ENCODE measurements around the gene P3H4. TPM values are rescaled to one million over a fixed set of nuclear protein-coding genes. Genes with fewer than 3 reads are reported as not detected.
"Not testable (repeated sequence)": the region's sequence is repeated elsewhere in the genome, so short reads cannot be mapped to it uniquely, and the experiment has no call there.

The P3H4 gene, protein sequence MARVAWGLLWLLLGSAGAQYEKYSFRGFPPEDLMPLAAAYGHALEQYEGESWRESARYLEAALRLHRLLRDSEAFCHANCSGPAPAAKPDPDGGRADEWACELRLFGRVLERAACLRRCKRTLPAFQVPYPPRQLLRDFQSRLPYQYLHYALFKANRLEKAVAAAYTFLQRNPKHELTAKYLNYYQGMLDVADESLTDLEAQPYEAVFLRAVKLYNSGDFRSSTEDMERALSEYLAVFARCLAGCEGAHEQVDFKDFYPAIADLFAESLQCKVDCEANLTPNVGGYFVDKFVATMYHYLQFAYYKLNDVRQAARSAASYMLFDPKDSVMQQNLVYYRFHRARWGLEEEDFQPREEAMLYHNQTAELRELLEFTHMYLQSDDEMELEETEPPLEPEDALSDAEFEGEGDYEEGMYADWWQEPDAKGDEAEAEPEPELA
- 66.5 and 123 TPM in 2 replicates for total RNA-seq (2014; rRNA removed; shearing (Covaris generic); ENCODE audit: low replicate concordance)

DNA sequence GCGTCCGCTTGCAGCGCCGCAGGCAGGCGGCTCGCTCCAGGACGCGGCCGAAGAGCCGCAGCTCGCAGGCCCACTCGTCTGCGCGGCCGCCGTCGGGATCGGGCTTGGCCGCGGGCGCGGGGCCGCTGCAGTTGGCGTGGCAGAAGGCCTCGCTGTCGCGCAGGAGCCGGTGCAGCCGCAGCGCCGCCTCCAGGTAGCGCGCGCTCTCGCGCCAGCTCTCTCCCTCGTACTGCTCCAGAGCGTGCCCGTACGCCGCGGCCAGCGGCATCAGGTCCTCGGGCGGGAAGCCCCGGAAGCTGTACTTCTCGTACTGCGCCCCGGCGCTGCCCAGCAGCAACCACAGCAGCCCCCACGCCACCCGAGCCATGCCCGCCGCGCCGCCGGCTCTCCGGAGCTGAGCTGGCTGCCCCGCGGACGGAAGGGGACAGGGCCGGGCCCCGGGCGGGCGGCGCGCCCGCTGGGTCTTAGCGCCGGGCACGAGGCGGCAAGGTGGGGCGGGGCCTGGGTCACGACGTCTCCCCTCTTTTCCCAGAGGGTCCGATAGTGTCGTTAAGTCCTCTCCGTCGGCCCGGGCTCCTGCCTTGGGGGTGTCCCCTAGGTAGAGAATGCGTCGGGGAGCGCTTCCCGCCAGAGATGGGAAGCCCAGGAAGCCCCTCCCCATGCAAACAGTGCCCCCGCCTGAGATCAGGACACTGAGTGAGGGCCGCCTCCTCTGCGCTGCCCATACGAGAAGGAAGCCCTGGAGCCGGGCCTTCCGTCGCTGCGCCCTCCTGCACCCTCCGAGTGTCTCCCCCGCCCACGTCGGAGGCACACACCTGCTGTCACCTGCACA is at the start of gene P3H4:
Gene P3H4 (minus strand): TSS at position 401 of the 832 bp plus-strand sequence. CDS start 34 bp downstream, at position 367.
- no peaks in the 10 kb centered on the region for H3K27me3 ChIP-seq
- no peaks in the 10 kb centered on the region for H3K9me3 ChIP-seq
- peak; percentile 86 for DNase-seq
- peak within 1 kb of the TSS; percentile 97 for H3K4me3 ChIP-seq
- H3K36me3 ChIP-seq: peaks cover 67% of the 10 kb centered on the region

DNA sequence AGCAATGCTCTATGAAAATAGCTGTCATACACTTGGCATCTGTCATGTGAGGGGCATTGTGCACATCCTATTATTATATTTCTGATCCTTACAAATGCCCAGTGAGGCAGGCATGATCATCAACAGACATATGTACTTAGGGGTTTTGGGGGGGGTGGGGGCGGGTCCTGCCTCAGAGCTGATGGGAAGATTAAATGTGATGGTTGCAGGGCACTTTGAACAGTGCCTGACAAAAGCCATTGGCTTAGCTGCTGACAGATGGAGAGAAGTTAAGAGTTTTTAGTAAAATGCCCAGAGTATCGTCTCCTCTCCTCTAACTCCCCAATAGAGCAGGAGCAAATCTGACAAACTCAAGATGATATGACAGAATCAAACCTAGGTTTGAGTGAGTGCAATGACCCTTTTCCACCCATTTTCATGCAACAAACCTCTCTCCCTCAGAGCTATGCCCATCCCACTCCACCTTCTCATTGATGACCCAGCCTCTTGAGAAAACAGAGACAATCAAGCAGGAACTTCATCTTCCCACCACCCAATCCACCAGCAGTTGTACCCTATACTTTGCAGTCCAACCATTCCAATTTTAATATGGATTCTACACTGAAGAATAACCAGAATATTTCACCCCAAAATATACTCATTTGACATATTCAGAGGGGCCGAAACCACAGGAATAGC is 48.6 kb upstream of the P3H4 start:
- Histone ChIP-seq H3K27me3 (no peaks in the 10 kb centered on the region), H3K36me3 (no peaks in the 10 kb centered on the region; the same call in 1 of the 2 replicates), H3K4me3 (no peak overlapping the region), H3K9me3 (no peaks in the 10 kb centered on the region)
- DNase-seq: no peak

DNA sequence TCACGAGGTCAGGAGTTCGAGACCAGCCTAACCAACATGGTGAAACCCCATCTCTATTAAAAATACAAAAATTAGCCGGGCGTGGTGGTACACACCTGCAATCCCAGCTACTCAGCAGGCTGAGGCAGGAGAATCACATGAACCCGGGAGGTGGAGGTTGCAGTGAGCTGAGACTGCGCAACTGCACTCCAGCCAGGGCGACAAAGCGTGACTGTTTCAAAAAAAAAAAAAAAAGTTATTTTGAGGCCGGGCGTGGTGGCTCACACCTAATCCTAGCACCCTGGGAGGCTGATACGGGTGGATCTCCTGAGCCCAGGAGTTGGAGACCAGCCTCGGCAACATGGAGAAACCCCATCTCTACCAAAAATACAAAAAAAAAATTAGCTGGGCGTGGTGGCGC is 39.6 kb upstream of the P3H4 start:
- H3K27me3 ChIP-seq, H3K9me3 ChIP-seq, DNase-seq, H3K4me3 ChIP-seq: not testable (repeated sequence)
- peaks cover 38% of the 10 kb centered on the region for H3K36me3 ChIP-seq

DNA sequence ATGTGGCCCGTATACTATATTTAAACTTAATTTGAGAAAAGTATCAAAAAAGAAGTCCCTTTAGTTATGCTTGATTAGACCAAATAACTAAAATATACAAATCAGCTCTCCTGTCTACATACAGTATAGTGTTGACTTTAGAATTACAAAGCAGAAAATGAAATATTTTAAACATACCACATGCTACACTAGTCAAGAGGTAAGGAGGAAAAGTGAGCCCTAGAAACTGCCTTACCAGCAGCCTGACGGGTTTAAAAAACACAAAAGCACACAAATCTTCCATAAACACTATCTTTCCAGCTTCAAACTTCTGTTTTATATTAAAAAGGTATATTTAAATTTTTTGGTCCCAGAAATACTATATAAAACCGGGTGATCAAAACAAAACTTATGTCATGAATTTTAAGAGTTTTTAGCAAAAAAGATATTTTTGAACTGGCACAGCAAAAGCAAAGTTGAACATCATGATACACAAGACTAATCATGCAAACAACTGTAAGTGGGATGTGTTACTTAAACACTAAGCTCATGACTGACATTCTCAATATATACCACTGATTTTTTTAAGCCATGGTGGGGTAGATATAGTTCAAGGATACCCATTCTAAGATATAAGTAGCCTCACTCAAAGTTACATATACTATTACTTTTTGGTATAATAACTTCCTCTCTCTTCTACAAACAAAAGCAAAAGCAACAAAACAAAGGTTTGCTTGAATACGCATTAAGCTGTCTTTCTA is 37.7 kb upstream of the P3H4 start:
- peaks cover 30% of the 10 kb centered on the region for H3K36me3 ChIP-seq
- no peak for DNase-seq
- no peaks in the 10 kb centered on the region for H3K9me3 ChIP-seq
- no peaks in the 10 kb centered on the region for H3K27me3 ChIP-seq
- no peak overlapping the region for H3K4me3 ChIP-seq

DNA sequence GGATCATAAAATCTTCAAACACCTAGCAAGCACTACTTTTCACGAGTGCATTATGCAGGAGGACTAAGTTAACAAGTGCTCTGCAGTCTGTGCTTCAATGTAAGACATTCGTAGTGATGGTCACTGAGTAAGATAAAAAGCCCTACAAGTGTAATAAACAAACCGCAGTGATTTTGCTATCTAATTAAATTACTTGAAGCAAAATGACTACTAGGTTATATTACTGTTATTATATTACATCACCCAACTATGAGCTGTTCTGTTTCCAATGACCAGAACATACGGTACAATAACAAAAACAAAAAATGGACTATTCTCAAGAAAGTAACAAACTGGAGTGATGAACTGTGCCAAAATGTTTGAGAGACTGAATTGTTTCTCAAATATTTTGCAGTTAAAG is 37.0 kb upstream of the P3H4 start:
- Histone ChIP-seq H3K9me3 (no peaks in the 10 kb centered on the region), H3K27me3 (no peaks in the 10 kb centered on the region), H3K4me3 (no peak overlapping the region), H3K36me3 (peaks cover 24% of the 10 kb centered on the region)
- no peak for DNase-seq

DNA sequence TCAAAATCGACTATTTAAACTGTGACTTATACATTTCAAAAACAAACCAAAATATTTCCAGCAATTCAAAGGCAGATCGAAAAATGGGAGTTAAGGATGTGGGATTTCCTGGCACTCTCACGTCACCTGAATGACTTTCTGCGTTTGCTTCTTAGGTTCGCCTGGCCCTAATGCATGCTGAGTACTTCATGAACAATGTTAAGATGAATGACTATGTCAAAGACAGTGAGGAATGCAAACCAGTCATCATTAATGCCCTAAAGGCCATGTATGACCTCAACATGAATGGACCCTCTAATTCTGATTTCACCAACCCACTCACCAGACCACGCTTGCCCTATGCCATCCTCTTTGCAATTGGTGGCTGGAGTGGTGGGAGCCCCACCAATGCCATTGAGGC is 33.2 kb upstream of the P3H4 start:
- H3K9me3 ChIP-seq: no peaks in the 10 kb centered on the region
- no peak overlapping the region for H3K4me3 ChIP-seq
- DNase-seq: no peak
- no peaks in the 10 kb centered on the region for H3K27me3 ChIP-seq
- H3K36me3 ChIP-seq: peaks cover 3% of the 10 kb centered on the region

DNA sequence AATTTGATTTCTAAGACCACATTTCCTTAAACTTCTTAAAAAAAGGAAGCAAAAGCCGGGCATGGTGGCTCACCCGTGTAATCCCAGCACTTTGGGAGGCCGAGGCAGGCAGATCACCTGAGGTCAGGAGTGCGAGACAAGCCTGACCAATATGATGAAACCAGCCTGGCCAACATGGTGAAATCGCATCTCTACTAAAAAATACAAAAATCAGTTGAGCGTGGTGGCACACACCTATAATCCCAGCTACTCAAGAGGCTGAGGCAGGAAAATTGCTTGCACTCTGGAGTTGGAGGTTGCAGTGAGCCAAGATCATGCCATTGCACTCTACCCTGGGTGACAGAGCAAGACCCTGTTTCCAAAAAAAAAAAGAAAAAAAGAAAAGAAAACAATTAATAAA is 29.0 kb upstream of the P3H4 start:
- H3K9me3 ChIP-seq: not testable (repeated sequence)

DNA sequence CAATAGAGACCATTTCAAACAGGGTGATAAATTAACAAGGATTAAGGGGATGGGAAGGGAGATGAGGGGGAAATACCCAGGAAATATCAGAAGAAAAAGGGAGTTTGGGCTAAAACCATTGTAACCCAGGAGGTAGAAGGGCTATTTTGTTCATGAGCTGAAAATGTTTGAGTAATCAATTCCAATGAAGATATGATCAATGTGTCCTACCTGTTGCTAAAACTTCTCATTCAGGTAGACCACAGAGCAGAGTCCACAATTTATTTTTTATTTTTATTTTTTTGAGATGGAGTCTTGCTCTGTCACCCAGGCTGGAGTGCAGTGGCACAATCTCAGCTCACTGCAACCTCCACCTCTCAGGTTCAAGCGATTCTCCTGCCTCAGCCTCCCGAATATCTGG is 27.7 kb upstream of the P3H4 start:
- not testable (repeated sequence) for H3K36me3 ChIP-seq, DNase-seq, H3K27me3 ChIP-seq, H3K4me3 ChIP-seq, H3K9me3 ChIP-seq

More for the DNA sequence above, 29.0 kb upstream of the P3H4 start:
- H3K36me3 ChIP-seq, H3K4me3 ChIP-seq, H3K27me3 ChIP-seq, DNase-seq: not testable (repeated sequence)

DNA sequence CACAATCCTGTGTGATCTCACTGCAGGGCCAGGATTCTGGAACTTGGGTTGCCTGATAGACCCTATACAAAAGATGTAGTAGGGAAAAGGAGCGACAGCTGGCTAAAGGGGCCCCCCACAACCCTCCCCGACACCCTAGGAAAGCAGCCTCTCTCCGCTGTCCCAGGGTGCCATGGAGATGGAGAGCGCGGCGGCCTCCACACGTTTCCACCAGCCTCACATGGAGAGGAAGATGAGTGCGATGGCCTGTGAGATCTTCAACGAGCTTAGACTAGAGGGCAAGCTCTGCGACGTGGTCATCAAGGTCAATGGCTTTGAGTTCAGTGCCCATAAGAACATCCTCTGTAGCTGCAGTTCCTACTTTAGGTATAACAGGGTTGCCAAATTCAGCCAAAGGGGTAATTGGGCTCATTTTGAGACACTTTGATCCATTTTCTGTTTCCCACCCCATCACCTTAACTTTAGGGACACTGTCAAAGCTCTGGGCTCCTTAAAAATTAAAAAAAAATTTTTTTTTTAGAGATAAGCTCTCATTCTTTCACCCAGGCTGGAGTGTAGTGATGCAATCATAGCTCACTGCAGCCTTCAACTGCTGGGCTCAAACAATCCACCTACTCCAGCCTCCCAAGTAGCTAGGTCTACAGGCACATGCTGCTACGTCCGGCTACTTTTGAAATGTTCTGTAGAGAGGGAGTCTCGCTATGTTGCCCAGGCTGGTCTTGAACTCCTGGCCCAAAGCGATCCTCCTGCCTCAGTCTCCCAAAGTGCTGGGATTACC is 26.2 kb upstream of the P3H4 start, which contains the start of gene KLHL10:
Gene KLHL10 (plus strand): TSS at position 65 of the 778 bp plus-strand sequence. CDS start 108 bp downstream, at position 173.
- peak within 1 kb of the TSS; percentile 79 for H3K4me3 ChIP-seq
- H3K9me3 ChIP-seq: no peaks in the 10 kb centered on the region
- no peaks in the 10 kb centered on the region for H3K27me3 ChIP-seq
- no peak for DNase-seq
- peaks cover 10% of the 10 kb centered on the region for H3K36me3 ChIP-seq

DNA sequence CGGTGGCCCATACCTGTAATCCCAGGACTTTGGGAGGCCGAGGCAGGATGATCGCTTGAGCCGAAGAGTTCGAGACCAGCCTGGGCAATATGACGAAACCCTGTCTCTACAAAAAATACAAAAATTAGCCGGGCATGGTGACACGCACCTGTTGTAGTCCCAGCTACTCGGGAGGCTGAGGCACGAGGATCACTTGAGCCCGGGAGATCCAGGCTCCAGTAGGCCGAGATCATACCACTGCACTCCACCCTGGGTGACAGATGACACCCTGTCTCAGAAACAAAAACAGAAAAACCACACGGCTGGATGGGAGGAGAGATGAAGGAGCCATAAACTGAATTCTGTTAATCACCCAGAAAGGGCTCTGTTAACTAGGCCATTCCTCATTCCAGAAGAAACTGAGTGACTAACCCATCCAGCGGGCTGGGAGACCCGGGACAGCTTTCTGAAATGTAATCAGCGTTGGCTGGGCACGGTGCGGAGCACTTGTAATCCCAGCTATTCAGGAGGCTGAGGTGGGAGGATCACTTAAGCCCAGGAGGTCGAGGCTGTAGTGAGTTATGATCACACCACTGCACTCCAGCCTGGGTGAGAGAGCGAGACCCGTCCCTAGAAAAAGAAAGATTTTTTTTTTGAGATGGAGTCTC is 24.9 kb upstream of the P3H4 start:
- H3K9me3 ChIP-seq: no peaks in the 10 kb centered on the region
- H3K4me3 ChIP-seq: peak overlapping the region; percentile 79
- no peaks in the 10 kb centered on the region for H3K27me3 ChIP-seq
- peaks cover 13% of the 10 kb centered on the region for H3K36me3 ChIP-seq
- no peak for DNase-seq

DNA sequence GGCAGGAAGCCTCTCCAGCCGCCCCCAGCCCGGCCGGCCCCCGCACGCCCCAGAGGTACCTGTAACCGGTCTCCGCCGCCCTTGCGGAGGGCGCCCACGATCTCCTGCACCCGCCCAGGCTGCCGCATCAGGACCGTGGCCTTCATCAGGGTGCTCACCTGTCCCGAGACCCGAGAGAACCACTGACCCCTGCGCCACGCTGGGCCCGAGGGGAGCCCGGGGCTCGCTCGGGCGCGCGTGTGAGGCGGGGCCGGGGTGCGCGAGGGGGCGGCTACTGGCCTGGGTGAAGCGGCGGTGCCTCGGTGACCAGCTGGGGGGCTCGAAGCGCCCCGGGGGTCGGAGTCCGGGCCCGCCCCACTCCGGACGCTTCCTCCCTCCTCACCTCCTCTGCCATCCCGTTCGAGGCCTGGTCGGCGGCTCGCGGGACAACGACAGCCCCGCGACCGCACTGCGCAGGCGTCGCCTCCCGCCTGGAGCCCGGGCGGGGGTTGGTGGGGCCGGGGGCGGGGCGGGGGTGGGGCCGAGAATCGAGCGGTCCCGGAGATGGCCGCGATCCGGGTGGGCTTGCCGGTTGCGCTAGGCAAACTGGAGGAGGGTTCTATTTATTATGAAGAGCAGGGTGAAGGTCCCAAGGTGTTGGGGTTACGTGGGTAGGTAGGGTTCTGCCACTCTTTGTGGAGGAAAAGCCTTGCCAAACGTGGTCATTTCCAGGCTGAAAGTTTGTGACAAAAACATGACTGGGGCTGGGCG is 24.2 kb upstream of the P3H4 start, which contains the start of gene NT5C3B:
Gene NT5C3B (minus strand): TSS at position 433 of the 750 bp plus-strand sequence. CDS start 39 bp downstream, at position 394.
- peak; percentile 66 for DNase-seq
- peaks cover 17% of the 10 kb centered on the region for H3K36me3 ChIP-seq
- no peaks in the 10 kb centered on the region for H3K27me3 ChIP-seq
- no peaks in the 10 kb centered on the region for H3K9me3 ChIP-seq
- H3K4me3 ChIP-seq: peak within 1 kb of the TSS; percentile 79

DNA sequence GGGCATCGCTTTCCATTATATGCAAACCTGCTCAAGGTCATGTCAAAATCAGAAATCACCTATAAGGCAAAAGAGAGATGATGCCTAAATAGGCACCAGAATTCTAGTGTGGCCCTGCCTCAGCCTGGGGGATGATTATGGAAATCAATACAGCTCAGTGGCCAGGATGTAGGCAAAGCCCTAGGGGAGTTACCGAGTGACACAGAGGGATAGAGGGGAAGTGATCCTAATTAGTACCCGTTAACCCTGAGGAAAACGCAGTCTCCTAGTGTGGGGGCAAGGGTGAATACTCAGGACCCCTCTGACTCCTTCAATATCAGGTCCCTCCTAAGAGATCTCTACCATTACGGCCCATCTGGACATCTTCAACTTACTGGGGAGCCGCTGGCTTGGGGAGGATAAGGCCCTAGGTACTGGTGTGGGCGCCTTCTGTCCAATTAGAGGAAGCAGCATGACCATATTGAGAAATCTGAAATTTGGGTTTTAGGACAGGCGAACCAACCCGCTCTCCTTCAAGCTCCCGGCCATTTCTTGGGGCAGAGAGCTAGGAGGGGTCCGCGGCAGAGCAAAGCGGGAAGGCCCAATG is 23.6 kb upstream of the P3H4 start:
- H3K36me3 ChIP-seq: peaks cover 23% of the 10 kb centered on the region
- no peaks in the 10 kb centered on the region for H3K27me3 ChIP-seq
- no peak for DNase-seq
- peak overlapping the region; percentile 79 for H3K4me3 ChIP-seq
- no peaks in the 10 kb centered on the region for H3K9me3 ChIP-seq

DNA sequence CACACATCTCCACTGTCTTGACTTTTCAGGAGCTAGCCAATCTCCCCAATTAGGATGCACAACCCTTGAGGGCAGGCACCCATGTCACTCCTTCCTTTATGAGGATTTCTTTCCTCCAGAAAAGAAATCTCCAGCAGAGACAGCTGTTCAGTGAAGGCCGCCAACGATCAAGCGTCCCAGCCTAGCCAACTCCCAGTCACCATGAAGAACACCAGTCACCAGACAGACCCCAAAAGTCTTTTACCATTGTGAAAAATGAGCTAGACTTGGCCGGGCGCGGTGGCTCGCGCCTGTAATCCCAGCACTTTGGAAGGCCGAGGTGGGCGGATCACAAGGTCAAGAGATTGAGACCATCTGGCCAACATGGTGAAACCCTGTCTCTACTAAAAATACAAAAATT is 18.2 kb upstream of the P3H4 start:
- peaks cover 53% of the 10 kb centered on the region for H3K36me3 ChIP-seq
- not testable (repeated sequence) for H3K4me3 ChIP-seq, H3K9me3 ChIP-seq, H3K27me3 ChIP-seq, DNase-seq

DNA sequence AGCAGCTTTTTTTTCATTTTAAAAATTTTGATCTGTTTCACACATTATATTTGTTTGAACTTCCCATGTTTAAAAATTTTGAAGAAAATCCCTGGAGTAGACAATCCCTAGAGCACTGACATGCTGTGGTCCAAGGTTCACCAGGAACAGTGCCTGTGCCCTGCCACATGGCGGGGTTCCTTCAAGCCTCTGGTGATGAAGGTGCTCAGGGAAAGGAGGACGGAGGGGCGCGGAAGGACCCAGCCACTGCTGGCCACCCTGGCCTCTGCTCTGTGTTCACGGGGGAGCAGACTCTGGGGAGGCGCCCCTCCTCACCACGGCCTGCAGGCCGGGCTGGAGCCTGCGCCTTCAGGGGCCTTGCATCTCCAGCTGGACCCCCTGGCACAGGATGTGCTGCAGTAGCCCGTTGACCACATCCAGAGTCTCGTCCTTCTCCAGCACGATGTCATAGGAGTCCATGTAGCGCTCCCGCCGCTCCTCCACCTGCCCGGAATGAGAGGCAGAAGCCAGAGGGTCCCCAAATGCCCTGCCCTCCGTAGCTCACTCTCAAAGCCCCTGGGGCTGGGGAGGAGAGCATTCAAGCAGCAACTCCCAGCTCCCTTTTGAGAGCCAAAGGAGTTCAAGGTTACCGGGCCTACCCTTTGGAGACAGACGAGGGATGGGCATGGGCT is 13.6 kb upstream of the P3H4 start:
- DNase-seq: no peak
- H3K27me3 ChIP-seq: no peaks in the 10 kb centered on the region
- H3K9me3 ChIP-seq: no peaks in the 10 kb centered on the region
- H3K36me3 ChIP-seq: peaks cover 55% of the 10 kb centered on the region
- no peak overlapping the region for H3K4me3 ChIP-seq
